D721Med (cell line): ENCODE results near the gene RBM17.

Experiments used
- DNase-seq: peaks from one replicate; pipeline ENCODE4 v3.0.0; 2011; ENCODE audit warnings: low spot score; ENCODE audit not compliant: insufficient read length
- FAIRE-seq: peaks from 2 replicates; lab custom pipeline; 2011; peaks lifted over from hg19 to GRCh38; lab: Jason Lieb, UNC
- CTCF ChIP-seq: IDR thresholded peaks from 2 replicates; pipeline ENCODE4 v1.5.1; 2012; ENCODE audit warnings: mild to moderate bottlenecking, control low read depth; ENCODE audit not compliant: insufficient read depth; ENCODE audit errors: missing control alignments

The RBM17 gene

GRCh38 chr10:6071181-6072175 lies 17.4 kb upstream of the RBM17 start:
- TF ChIP-seq CTCF: no peak
- no peak for FAIRE-seq
- no peak for DNase-seq

- no peak for FAIRE-seq
- no peak for DNase-seq
- no peak for TF ChIP-seq CTCF
Measured at GRCh38 chr10:6072215-6072934, 16.5 kb upstream of the RBM17 start.

GRCh38 chr10:6074489-6075301 lies 14.1 kb upstream of the RBM17 start:
- no peak for DNase-seq
- TF ChIP-seq CTCF: no peak
- FAIRE-seq: no peak

- no peak for FAIRE-seq
Measured at GRCh38 chr10:6077071-6077675, 11.7 kb upstream of the RBM17 start.

GRCh38 chr10:6079044-6079443 lies 9.8 kb upstream of the RBM17 start:
- no peak for DNase-seq
- no peak for FAIRE-seq
- TF ChIP-seq CTCF: no peak

More at GRCh38 chr10:6077071-6077675, 11.7 kb upstream of the RBM17 start:
- DNase-seq: no peak
- TF ChIP-seq CTCF: no peak

GRCh38 chr10:6080417-6080973 lies 8.3 kb upstream of the RBM17 start:
- DNase-seq: no peak

More at GRCh38 chr10:6080417-6080973, 8.3 kb upstream of the RBM17 start:
- FAIRE-seq: no peak
- TF ChIP-seq CTCF: no peak
